ENCODE results near the gene PCDH1.
A peak's percentile ranks its signal among the peaks of the same experiment; 100 is the strongest.
"Not testable (repeated sequence)": the region's sequence is repeated elsewhere in the genome, so short reads cannot be mapped to it uniquely, and the experiment has no call there.

PCDH1 gene

GRCh38 chr5:141832131-141832530 lies 46.1 kb downstream of the PCDH1 start:
- DNase-seq (ENCODE audit: low read depth) = no peak

GRCh38 chr5:141828162-141828561 lies 50.0 kb downstream of the PCDH1 start:
- no peak for DNase-seq (ENCODE audit: low read depth)

- no peak for DNase-seq (ENCODE audit: low read depth)
These were observed 51.5 kb downstream of the PCDH1 start for GRCh38 chr5:141826674-141827073.

- DNase-seq (ENCODE audit: low read depth) = no peak
These were observed 52.2 kb downstream of the PCDH1 start for GRCh38 chr5:141825791-141826560.

- no peak for DNase-seq (ENCODE audit: low read depth)
These were observed 53.0 kb downstream of the PCDH1 start for GRCh38 chr5:141825241-141825671.

GRCh38 chr5:141824717-141825116 lies 53.5 kb downstream of the PCDH1 start:
- no peak for DNase-seq (ENCODE audit: low read depth)

GRCh38 chr5:141823056-141823455 lies 55.2 kb downstream of the PCDH1 start:
- DNase-seq (ENCODE audit: low read depth) = no peak

GRCh38 chr5:141822144-141822543 lies 56.1 kb downstream of the PCDH1 start:
- no peak for DNase-seq (ENCODE audit: low read depth)

- no peak for DNase-seq (ENCODE audit: low read depth)
These were observed 56.7 kb downstream of the PCDH1 start for GRCh38 chr5:141821430-141821925.

GRCh38 chr5:141820686-141821085 lies 57.5 kb downstream of the PCDH1 start:
- not testable (repeated sequence) for DNase-seq (ENCODE audit: low read depth)

GRCh38 chr5:141817631-141818030 lies 60.6 kb downstream of the PCDH1 start:
- DNase-seq (ENCODE audit: low read depth) = no peak

- DNase-seq (ENCODE audit: low read depth) = no peak
These were observed 61.4 kb downstream of the PCDH1 start for GRCh38 chr5:141816598-141817399.

GRCh38 chr5:141815796-141816180 lies 62.4 kb downstream of the PCDH1 start:
- no peak for DNase-seq (ENCODE audit: low read depth)

GRCh38 chr5:141815051-141815795 lies 63.0 kb downstream of the PCDH1 start:
- no peak for DNase-seq (ENCODE audit: low read depth)

- peak; percentile 38 for DNase-seq (ENCODE audit: low read depth)
These were observed 63.9 kb downstream of the PCDH1 start for GRCh38 chr5:141814064-141814964.

GRCh38 chr5:141812512-141812911 lies 65.7 kb downstream of the PCDH1 start:
- DNase-seq (ENCODE audit: low read depth) = no peak

GRCh38 chr5:141811287-141812155 lies 66.7 kb downstream of the PCDH1 start:
- peak; percentile 12 for DNase-seq (ENCODE audit: low read depth)

- DNase-seq (ENCODE audit: low read depth) = no peak
These were observed 67.5 kb downstream of the PCDH1 start for GRCh38 chr5:141810702-141811101.

GRCh38 chr5:141809380-141810096 lies 68.7 kb downstream of the PCDH1 start:
- DNase-seq (ENCODE audit: low read depth) = no peak

GRCh38 chr5:141808857-141809256 lies 69.4 kb downstream of the PCDH1 start:
- no peak for DNase-seq (ENCODE audit: low read depth)
